ENCODE data around the gene VGLL4. TPM values are rescaled to one million over a fixed set of nuclear protein-coding genes. Genes with fewer than 3 reads are reported as not detected.

The VGLL4 gene
- polyA plus RNA-seq, 1 donor from 2014 or later, result 113 TPM

DNA sequence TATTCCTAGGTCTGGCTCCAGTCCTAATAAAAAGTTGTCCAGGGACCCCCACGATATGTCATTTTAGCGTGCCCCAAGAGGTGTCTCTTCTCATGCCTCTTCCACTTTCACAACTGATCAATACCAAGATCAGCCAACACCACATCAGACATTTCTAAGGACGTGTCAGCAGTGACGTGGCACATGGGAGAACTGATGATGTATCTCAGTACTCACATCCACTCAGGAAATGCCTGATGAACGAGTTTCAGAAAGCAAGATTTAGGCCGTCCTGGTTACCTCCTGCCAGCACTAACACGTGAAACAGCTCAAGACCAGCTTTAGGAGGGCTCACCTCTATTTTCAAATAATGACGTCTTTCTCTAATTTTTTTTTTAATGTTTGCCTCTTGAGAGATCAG lies 19.6 kb downstream of the VGLL4 start:
- H2AFZ ChIP-seq (ENCODE audit: low read depth, low read length), result no peak overlapping the region
- TF ChIP-seq EZH2 (IDR thresholded peaks at IDR 0.05; ENCODE audit: borderline replicate concordance, insufficient read depth, low read length, poor library complexity, severe bottlenecking) (no peak), MXI1 (conservative IDR thresholded peaks at IDR 0.05; ENCODE audit: poor library complexity, severe bottlenecking) (no peak), POLR2AphosphoS5 (IDR thresholded peaks at IDR 0.05) (no peak), TAF1 (IDR thresholded peaks at IDR 0.05; ENCODE audit: low read depth) (no peak), SMC3 (conservative IDR thresholded peaks at IDR 0.05; ENCODE audit: poor library complexity) (no peak), RAD21 (conservative IDR thresholded peaks at IDR 0.05) (no peak), EP300 (conservative IDR thresholded peaks at IDR 0.05; ENCODE audit: poor library complexity, severe bottlenecking) (no peak)
- TF ChIP-seq, protein P1, sequence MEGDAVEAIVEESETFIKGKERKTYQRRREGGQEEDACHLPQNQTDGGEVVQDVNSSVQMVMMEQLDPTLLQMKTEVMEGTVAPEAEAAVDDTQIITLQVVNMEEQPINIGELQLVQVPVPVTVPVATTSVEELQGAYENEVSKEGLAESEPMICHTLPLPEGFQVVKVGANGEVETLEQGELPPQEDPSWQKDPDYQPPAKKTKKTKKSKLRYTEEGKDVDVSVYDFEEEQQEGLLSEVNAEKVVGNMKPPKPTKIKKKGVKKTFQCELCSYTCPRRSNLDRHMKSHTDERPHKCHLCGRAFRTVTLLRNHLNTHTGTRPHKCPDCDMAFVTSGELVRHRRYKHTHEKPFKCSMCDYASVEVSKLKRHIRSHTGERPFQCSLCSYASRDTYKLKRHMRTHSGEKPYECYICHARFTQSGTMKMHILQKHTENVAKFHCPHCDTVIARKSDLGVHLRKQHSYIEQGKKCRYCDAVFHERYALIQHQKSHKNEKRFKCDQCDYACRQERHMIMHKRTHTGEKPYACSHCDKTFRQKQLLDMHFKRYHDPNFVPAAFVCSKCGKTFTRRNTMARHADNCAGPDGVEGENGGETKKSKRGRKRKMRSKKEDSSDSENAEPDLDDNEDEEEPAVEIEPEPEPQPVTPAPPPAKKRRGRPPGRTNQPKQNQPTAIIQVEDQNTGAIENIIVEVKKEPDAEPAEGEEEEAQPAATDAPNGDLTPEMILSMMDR (IDR thresholded peaks at IDR 0.05; ENCODE audit: poor library complexity, severe bottlenecking), result no peak
- TF ChIP-seq, protein P2, sequence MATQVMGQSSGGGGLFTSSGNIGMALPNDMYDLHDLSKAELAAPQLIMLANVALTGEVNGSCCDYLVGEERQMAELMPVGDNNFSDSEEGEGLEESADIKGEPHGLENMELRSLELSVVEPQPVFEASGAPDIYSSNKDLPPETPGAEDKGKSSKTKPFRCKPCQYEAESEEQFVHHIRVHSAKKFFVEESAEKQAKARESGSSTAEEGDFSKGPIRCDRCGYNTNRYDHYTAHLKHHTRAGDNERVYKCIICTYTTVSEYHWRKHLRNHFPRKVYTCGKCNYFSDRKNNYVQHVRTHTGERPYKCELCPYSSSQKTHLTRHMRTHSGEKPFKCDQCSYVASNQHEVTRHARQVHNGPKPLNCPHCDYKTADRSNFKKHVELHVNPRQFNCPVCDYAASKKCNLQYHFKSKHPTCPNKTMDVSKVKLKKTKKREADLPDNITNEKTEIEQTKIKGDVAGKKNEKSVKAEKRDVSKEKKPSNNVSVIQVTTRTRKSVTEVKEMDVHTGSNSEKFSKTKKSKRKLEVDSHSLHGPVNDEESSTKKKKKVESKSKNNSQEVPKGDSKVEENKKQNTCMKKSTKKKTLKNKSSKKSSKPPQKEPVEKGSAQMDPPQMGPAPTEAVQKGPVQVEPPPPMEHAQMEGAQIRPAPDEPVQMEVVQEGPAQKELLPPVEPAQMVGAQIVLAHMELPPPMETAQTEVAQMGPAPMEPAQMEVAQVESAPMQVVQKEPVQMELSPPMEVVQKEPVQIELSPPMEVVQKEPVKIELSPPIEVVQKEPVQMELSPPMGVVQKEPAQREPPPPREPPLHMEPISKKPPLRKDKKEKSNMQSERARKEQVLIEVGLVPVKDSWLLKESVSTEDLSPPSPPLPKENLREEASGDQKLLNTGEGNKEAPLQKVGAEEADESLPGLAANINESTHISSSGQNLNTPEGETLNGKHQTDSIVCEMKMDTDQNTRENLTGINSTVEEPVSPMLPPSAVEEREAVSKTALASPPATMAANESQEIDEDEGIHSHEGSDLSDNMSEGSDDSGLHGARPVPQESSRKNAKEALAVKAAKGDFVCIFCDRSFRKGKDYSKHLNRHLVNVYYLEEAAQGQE (IDR thresholded peaks at IDR 0.05; ENCODE audit: borderline replicate concordance), result no peak
- no peaks in the 10 kb centered on the region for H3K9me2 ChIP-seq (ENCODE audit: insufficient read depth, low read length)
- H3K36me3 ChIP-seq (ENCODE audit: insufficient read depth, low read length), result no peaks in the 10 kb centered on the region
- H3K4me3 ChIP-seq (ENCODE audit: low read length), result no peak overlapping the region
- H3K9me3 ChIP-seq (ENCODE audit: low read length), result no peaks in the 10 kb centered on the region
- H3F3A ChIP-seq (ENCODE audit: insufficient read depth, low read length, poor library complexity, severe bottlenecking), result no peaks in the 10 kb centered on the region
- H3K27ac ChIP-seq (ENCODE audit: low read length), result no peak overlapping the region
- H3K27me3 ChIP-seq (ENCODE audit: insufficient read depth, low read depth, low read length), result no peaks in the 10 kb centered on the region
- H3K4me2 ChIP-seq (ENCODE audit: low read length), result no peak overlapping the region
- H4K20me1 ChIP-seq (ENCODE audit: insufficient read depth), result no peaks in the 10 kb centered on the region
- peaks cover 90% of the 10 kb centered on the region for H3K79me2 ChIP-seq (replicated peaks; ENCODE audit: insufficient read depth, low read length)
- no peak overlapping the region for H3K9ac ChIP-seq (ENCODE audit: low read length)

DNA sequence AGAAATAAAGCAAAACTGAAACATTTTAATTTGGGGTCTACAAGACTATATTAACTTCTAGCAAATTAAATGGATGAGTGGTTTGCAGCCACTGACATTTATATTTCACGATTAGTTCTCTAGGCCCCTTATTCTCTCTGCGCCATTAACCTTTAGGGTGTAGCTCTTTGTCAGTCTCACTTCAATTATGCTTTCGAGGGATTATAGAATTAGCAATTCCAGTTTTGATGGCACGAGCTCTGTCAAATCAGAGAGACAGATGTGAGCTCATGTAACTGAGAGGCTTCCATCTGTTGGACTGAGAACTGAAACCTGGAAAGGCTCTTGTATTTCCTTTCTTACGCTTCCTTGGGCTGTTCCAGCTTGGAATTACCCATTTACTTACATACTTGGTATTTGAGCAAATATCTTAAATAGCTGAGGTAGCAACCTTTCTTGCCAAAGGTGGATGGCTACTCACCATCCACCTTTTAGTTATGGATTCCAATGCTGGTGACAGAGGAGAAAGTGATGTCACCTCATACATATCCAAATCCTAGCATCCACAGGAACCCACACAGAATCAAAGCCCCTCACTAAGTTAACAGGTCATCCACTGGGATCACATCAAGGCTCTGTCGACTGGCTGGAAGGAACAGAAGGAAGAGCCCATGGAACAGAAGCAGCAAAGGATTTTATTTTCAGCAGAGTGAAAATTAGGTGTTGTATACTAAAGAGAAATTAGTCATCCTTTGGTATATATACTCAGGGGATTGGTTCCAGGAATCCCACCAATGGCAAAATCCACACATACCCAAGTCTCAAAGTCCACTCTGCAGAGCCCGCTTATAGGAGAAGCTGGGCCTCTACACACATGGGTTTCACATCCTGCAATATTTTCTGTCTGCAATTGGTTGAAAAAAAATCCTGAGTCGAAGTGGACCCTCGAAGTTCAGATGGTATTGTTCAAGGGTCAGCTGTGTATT lies 20.8 kb downstream of the VGLL4 start:
- Histone ChIP-seq H3K36me3 (ENCODE audit: insufficient read depth, low read length) (no peaks in the 10 kb centered on the region), H4K20me1 (ENCODE audit: insufficient read depth) (no peaks in the 10 kb centered on the region), H3K9me3 (ENCODE audit: low read length) (no peaks in the 10 kb centered on the region), H2AFZ (ENCODE audit: low read depth, low read length) (no peak overlapping the region), H3K27me3 (ENCODE audit: insufficient read depth, low read depth, low read length) (no peaks in the 10 kb centered on the region), H3K4me3 (ENCODE audit: low read length) (peak overlapping the region; percentile 10), H3K27ac (ENCODE audit: low read length) (peak overlapping the region; percentile 42), H3F3A (ENCODE audit: insufficient read depth, low read length, poor library complexity, severe bottlenecking) (no peaks in the 10 kb centered on the region), H3K4me2 (ENCODE audit: low read length) (no peak overlapping the region), H3K79me2 (replicated peaks; ENCODE audit: insufficient read depth, low read length) (peaks cover 77% of the 10 kb centered on the region), H3K9me2 (ENCODE audit: insufficient read depth, low read length) (no peaks in the 10 kb centered on the region), H3K9ac (ENCODE audit: low read length) (no peak overlapping the region)
- TF ChIP-seq, protein P1 (IDR thresholded peaks at IDR 0.05; ENCODE audit: poor library complexity, severe bottlenecking), result no peak
- TF ChIP-seq POLR2AphosphoS5 (IDR thresholded peaks at IDR 0.05), result no peak
- no peak for TF ChIP-seq SMC3 (conservative IDR thresholded peaks at IDR 0.05; ENCODE audit: poor library complexity)
- no peak for TF ChIP-seq EZH2 (IDR thresholded peaks at IDR 0.05; ENCODE audit: borderline replicate concordance, insufficient read depth, low read length, poor library complexity, severe bottlenecking)
- TF ChIP-seq EP300 (conservative IDR thresholded peaks at IDR 0.05; ENCODE audit: poor library complexity, severe bottlenecking), result peak; percentile 8
- TF ChIP-seq MXI1 (conservative IDR thresholded peaks at IDR 0.05; ENCODE audit: poor library complexity, severe bottlenecking), result no peak
